DND-41 (cell line): ENCODE results near the gene ZNF514.

Source experiments
- EZH2 ChIP-seq: IDR thresholded peaks from 3 replicates; pipeline ENCODE4 v1.6.1; 2012; ENCODE audit warnings: borderline replicate concordance, low read depth, mild to moderate bottlenecking, moderate library complexity, low read length, inconsistent platforms; ENCODE audit not compliant: severe bottlenecking
- TF ChIP-seq, protein P1 (sequence below): IDR thresholded peaks from 2 replicates; pipeline ENCODE4 v1.5.1; 2012; ENCODE audit warnings: borderline replicate concordance, low read length, moderate library complexity, mild to moderate bottlenecking; ENCODE audit not compliant: poor library complexity, severe bottlenecking; ENCODE audit errors: extremely low read depth

DNA sequence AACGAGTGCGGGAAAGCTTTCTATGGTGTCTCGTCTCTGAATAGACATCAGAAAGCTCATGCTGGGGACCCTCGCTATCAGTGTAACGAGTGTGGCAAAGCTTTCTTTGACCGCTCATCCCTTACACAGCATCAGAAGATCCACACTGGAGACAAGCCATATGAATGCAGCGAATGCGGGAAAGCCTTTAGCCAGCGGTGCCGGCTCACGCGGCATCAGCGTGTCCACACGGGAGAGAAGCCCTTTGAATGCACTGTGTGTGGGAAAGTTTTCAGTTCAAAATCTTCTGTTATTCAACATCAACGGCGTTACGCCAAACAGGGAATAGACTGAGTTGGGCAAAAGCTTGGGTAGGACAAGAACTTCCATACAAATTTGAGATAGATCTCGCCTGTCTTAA lies 22.1 kb upstream of the ZNF514 start:
- TF ChIP-seq, protein P1, sequence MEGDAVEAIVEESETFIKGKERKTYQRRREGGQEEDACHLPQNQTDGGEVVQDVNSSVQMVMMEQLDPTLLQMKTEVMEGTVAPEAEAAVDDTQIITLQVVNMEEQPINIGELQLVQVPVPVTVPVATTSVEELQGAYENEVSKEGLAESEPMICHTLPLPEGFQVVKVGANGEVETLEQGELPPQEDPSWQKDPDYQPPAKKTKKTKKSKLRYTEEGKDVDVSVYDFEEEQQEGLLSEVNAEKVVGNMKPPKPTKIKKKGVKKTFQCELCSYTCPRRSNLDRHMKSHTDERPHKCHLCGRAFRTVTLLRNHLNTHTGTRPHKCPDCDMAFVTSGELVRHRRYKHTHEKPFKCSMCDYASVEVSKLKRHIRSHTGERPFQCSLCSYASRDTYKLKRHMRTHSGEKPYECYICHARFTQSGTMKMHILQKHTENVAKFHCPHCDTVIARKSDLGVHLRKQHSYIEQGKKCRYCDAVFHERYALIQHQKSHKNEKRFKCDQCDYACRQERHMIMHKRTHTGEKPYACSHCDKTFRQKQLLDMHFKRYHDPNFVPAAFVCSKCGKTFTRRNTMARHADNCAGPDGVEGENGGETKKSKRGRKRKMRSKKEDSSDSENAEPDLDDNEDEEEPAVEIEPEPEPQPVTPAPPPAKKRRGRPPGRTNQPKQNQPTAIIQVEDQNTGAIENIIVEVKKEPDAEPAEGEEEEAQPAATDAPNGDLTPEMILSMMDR: no peak
- no peak for TF ChIP-seq EZH2
